Stimulated activated CD4-positive, alpha-beta T cell treated with anti-CD3 and anti-CD28 coated beads, TNF-alpha, amount 100 ng/mL, for 1 hour (primary cell): ENCODE results near the gene NRIP3.

Experiments
- DNase-seq, 3 donors: peaks; one replicate each; pipeline ENCODE4 v3.0.0-alpha.2; 2020; ENCODE audit warnings: low read depth in 3 of 3, low spot score in 1 of 3

Gene NRIP3

DNA sequence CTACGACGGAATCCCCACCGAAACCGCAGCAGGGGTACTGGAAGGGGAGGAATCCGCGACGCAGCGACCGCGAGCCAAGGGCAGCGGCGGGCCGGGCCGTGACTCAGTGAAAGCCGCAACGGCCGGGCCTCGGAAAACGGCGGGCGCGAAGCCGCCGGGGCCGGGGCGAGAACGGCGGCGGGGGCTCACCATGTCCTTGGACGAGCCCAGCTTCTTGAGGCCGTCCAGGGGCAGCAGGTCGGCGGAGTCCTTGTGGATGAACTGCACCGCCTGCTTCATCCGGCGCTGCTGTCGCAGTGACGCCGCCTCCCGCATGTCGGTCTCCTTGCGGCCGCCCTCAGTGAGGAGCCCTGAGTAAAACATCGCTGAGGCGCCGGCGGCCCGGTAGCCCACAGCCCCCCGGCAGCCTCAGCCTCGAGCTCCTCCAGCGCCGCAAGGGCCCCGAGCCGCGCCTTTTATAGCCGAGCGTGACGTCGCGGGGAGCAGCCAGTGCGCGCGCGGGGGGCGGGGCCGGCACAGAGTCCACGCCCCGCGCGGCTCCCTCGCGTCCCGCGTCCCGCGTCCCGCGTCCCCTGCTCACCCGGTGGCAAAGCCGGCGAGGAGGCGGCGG is at the start of gene NRIP3:
NRIP3 (minus strand) TSS at position 429 of the 610 bp plus-strand sequence; CDS start at position 363, 66 bp downstream.
- peak; percentile 47 to 58 (median 57) for DNase-seq

DNA sequence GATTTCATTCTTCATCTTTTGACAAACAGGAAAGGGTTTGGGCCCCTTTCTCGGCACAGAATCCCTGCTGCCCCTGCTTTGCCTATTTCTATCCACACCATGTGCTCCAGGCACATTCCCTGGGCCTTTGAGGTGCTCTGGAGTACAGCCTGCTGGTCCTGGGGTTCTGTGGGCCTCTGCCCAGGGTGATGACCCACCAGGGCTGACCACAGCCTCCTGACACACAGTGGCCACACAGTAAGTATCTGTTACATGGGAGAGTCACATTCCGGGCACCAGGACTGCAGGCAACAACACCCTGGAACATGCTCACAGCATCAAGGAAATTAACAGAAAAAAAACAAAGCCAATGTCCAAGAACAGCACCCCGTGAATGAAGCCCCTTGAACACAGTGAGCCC is 48.5 kb upstream of the NRIP3 start:
- DNase-seq, result no peak

DNA sequence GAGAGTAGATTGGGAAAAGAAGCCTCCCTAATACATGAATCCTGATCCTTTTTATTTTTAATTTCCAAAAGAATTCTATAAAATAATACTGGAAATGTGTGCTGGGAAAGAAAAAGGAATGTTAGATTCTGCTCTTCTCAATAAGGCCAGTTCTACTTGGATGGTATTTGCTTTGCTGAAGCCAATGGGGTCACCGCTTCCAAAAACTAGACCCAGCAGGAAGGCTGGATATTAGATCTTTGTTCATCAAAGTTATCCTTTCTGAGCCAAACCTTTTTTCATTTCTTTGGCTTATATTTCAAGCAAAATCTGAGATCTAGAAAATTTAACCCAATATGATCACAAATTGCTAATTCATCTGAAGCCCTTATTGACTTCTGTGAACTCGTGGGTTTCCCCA is 46.2 kb upstream of the NRIP3 start:
- DNase-seq, result no peak

DNA sequence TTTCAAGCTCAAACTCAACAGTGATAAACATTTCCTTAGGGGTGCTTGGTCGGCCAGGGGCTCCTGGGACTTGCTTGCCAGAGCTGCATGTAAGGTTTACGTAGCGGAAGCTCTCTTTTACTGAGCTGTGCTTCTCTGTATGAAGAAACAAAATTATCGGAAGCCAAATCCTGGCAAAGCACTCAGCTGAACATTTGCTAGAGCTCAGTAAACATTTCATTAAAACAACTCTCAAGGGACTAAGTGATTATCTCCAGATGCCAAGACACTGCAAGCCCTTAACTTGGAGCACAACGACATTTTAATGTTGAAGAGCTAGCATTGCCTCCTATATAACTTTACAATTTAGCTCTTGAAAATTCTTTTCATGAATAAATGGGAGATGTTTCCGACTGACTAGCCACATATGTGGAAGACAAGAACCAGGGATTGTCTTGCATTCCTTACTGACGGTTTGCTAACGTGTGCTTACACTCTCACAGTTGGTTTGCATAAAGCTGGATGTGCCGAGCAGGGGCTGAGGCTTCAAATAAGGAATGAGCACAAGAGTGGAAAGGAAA is 44.2 kb upstream of the NRIP3 start:
- no peak for DNase-seq

DNA sequence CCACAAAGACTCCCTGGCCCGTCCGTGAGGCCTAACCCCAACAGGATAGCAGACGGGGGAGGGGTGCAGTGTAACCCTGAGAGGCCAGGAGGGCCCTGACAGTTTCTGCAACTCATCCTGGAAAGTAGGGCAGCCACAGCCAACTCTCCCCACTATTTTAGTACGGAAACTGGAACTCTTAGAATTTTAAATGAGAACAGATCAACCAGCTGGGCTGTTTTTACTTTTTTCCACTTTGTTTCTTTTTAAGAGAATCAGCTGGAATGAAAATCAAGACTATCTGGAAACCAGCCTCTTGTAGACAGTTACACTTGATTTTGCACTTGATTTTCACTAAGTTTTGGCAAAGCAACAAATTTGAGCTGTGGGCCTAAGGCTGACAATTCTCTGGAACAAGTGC is 42.7 kb upstream of the NRIP3 start:
- no peak for DNase-seq

DNA sequence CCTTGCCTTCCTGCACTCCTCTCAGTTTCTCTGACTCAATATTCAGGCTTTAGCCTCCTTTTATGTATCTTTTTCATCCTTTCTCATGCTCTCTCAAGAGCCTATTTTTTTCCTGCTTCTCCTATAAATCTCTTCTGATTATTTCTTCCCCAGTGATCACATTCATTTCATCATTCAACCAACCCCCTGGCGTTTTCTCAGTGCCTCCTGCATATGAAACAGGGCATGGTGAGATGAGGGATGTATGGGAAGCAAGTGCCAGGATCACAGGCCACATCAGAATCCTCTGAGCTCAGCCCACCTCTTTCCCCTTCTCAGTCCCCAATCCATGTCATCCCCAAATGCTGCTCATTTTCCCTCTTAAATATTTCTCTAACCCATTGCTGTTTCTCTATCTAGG is 38.7 kb upstream of the NRIP3 start:
- DNase-seq, result no peak

DNA sequence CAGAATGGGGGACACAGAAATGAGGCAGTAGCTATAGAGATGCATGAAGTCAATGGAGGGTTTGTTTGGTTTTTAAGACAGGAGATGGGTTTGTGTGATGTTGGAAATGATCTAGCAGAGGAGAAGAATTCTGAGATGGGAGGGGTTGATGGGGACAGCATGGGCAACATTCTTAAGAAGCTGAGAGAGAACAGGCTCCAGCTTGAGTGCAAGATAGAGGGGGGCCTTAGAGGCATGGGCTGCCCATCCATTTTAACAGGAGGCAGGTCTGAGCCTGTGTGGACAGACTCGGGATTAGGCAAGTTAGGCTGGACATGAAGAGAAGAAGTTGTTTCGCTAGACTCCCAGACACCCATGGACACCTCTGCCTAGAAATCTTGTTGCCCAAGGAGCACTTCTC is 37.9 kb upstream of the NRIP3 start:
- no peak for DNase-seq

DNA sequence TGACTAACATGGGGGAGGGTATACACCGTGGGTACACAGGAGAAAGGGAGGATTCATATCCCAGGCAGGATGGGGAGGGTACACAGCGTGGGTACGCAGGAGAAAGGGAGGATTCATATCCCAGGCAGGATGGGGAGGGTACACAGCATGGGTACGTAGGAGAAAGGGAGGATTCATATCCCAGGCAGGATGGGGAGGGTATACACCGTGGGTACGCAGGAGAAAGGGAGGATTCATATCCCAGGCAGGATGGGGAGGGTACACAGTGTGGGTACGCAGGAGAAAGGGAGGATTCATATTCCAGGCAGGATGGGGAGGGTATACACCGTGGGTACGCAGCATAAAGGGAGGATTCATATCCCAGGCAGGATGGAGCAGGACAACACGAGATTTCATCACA is 36.6 kb upstream of the NRIP3 start:
- no peak for DNase-seq

DNA sequence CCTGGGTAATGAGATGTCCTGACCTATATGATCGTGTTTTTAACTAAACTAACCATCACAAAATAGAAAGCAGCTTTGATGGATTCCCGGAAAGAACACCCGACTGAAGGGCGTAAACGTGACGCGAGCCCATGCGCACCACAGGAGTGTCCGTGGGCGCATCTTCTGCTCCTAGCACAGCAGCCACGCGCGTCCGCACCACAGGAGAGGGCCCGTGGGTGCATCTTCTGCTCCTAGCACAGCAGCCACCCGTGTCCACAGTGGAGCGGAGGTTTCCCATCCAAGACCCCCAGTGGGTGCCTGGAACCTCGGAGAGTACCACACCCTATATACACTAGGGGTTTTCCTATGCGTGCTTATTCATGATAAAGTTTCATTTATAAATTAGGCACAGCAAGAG is 36.1 kb upstream of the NRIP3 start:
- DNase-seq, result no peak

DNA sequence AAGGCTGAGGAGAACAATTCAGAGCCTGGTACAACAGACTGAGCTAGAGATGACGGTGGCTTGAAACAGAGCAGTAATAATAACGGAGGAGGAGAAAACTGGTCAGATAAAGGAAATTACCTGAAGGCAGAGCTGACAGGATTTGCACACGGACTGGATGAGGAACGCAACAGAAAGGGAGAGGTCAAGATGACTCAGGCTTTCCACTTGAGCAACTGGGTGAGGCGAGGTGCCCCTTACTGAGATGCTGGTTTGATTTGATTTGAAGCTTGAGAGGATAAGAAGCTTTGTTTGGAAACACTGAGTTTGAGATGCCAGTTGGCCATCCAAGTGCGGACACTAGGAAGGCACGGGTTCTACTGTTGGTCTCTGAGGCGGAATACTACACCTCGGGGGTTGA is 35.4 kb upstream of the NRIP3 start:
- no peak for DNase-seq

DNA sequence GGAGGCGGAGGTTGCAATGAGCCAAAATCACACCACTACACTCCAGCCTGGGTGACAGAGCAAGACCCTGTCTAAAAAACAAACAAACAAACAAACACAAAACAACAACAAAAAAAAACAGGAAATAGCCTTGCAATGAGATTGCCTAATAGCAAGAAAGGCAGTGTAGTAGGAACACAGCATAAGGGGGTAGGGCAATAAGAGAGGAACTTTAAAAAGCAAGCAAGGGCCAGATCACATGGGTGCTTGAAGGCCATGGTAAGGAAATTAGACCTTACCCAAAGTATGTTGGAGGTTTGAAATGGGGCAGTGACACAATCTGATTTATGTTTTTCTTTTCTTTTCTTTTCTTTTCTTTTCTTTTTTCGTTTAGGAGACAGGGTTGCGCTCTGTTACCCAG is 34.7 kb upstream of the NRIP3 start:
- DNase-seq, result no peak

DNA sequence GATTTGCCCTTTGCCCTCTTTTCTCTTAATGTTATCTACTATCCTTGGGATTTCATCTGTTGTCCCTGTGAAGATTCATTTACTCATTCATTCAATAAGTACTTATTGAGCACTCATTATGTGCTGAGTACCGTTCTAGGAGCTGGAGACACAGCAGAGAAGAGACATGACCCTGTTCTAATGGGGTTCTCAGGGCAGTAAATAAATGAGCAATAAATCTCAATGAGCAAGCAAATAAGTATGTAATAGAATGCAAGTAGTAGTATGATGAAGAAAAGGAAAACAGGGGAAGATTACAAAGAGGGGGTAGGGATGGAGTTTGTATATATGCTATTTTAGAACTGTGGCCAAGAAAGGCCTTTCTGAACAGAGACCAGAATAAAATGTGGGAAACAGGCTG is 34.2 kb upstream of the NRIP3 start:
- DNase-seq, result no peak

DNA sequence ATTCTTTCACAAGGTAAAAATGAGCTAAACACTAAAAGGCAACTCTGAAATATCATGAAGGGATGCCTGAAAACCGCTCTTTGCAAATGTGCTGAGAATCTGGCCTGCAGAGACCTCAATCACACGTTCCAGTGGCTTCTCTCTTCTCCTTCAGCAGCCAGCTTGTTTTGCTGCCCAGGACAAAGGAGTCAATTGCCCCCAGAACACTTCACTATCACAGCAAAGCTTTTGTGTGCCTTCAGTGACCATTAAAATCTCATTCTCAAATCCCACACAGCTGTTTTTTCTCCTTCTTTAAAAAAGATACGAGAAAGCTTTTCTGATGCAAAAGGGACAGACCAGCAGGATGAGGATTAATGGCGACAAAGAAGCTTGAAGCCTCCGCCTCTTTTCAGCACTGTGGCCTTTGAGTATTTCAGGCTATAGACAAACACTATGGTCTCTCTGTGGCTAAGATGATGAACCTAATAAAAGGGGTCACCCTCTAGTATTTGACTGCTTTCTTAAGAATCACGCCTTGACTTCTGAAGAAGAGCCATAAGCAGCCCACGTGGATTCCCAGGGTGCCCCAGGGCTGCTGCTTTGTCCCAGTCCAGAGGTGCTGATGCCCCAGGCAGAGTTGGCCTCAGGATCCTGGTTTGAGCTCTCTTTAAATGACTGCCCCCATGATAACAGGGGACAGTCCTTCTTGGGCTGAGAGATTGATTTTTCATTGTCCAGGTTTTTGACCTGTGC is 33.4 kb upstream of the NRIP3 start:
- no peak for DNase-seq

DNA sequence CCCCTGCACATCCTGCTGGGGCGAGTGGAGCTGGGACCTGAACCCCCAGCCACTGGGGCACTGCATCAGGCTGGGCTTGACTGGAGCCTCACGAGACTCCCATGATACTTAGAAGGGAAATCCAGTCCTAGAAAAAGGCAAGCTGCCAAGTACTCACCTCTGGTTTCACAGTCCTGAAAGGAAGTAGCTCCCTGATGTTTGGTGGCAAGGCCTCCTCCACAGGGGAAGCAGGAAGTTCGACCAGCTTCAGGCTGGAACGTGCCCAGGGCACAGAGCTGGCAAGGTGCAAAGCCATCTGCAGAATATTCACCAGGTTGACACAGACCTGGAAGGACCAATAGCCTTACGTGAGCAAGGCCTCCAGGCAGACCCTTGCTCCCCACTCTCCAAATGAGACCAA is 26.8 kb upstream of the NRIP3 start:
- DNase-seq, result no peak

DNA sequence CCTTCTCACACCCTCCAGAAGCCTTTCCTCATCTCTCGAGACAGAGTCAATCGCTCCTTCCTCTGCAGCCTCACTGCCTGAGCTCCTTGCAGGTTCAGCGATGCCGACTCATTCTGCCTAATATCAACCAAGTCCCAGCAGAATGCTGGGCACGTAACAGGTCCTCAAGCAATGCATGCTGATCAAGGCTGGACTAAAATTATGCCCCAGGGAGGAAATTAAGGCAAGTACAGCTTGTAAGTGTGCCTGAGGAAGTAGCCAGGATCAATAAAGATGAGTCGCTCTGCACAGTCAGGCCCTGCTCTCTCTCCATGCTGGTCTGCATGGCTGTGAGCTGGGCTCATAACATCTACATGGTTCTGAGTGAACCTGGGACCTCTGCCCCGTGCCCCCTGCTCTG is 25.6 kb upstream of the NRIP3 start:
- no peak for DNase-seq

DNA sequence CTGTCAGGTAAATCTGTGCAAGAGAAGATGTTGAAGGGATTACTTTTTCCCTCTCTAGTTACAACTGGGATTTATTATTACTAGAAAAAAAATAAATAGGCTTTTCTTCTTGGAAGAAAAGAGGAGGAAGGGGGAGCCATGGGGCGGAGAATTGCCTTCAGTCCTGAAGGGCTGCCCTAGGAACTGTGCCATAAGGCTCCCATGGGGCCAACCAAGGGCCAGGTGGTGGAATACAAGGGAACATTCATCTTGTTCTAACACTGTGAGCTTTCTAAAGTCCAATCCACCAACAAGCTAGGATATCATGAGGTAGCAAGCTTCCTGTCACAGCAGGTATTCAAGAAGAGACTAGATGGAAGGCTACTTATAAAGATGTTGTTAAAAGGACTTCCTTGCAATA is 24.8 kb upstream of the NRIP3 start:
- DNase-seq, result no peak

DNA sequence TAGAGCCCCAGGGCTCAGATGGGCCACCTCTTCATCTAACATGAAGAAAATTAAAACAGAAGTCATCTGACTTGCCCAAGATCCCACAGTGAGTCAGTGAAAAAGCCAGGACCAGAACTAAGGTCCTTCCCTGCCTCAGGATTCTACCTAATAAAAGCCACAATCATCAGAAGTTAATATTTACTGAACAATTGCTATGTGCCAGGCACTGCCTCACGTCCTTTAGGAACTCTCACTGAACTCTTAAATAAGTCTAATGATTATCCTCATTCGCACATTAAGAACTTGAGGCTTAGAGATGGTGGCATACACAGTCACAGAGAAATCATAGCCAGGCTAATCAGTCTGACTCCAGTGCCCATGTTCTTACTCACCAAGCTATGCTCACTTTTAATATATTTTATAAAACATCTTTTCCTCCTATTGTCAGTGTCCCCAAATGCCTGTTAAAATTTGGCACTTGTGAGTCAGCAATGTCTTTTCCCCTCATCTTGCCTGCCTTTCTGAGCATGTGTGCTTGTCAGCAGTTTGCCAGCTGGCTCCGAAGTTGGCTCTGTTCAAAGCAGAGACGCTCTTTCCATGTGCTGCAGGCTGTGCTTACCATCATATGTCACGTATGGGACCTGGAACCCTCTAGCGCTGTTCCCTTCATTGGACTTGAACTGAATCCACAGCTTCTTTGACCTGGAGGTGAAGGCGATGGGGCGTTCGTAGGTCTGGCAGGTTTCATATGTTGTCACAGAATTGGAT is 21.5 kb upstream of the NRIP3 start:
- no peak for DNase-seq

DNA sequence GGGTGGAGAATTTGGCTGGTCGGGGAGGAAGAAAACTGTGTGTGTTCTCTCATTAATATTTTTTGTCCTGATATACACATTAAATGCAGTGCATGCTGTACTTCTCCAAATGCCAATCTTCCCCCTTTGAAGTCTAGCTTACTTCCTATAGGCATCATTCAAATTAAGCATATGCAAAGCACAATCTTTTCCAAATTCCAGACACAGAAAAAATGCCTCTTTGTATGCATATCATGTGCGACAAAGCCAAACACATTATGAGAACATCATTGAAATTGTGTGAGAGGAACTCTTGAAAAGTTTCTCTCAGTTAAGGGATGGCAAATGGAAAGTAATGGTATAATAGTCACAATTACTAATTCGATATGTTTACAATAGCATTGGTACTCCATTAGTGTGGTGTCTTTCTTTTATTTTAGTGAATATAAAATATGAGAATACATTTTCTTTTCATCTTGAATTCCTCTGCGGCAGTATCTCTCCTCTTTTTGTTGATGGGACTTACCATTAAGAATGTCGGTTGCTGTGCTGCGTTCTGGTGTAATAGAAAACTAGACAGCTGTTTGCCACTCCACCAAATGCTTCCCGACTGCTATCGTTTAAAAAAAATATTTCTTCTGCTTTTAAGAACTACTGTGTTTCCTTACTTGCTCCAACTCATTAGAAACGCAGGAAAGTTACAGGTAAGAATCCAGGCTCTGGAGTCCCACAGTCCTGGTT is 19.3 kb upstream of the NRIP3 start:
- no peak for DNase-seq

DNA sequence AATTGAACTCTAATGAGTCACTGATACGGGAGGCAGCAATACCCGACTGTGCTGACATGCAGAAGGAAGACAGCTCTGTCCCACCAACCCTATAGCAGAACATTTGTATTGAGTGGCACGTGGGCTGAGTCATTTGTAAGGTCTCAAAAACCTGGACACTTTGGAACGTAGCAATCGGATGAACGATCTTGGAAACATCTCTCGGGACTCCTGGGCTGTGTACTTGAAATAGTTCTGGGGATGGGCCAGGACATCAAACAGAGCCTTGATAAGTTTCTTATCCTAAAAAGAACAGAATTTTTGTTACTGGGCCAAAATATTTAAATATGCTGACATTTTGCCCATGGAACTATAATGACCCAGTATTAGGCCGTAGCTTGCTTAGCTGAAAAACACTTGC is 17.1 kb upstream of the NRIP3 start:
- DNase-seq, result no peak

DNA sequence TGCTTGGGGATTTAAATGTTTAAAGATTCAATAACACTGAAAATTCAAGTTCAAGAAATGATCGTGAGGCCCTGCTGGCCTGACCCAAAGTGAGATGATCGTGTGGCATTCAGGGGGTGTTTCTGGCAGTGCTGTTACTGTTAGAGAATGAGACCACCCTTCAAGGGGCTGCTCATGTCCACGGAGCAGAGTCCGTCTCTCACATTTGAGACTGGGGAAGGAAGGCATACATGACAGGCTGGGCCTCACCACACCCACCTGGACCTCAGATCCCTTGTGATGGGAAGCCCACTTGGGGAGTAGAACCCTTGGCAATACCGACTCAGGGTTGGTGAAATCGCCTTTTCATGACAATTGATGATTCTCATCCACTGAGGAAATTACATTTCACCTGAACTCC is 16.1 kb upstream of the NRIP3 start:
- DNase-seq, result no peak

DNA sequence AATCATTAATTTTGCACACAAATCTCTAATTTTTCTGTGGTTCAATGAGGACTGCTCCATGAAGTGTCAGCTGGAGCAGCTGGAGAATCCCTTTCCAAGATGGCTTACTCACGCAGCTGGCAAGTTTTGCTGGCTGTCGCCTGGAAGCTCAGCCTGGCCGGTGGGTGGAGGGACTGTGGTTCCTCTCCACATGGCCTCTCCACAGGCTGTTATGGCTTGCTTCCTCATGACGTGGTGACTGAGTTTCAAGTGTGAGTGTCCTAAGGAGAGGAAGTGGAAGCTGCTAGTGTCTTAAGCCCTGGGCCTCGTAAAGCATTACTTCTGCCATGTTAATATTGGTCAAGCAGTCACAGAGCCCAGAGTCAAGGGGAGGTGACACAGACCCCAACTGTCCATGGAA is 14.0 kb upstream of the NRIP3 start:
- no peak for DNase-seq
